OCI-LY1 (cell line): ENCODE measurements around the gene CLRN1.

ENCODE experiments used
- H2AFZ ChIP-seq: fragments of 200-600 bp; sonication (generic), shearing (Covaris generic); 2 replicates; pipeline ENCODE4 v1.6.0; 2014; ENCODE audit warnings: antibody characterized with exemption, mild to moderate bottlenecking, low read length
- H3F3A ChIP-seq: fragments of 200-600 bp; sonication (generic), shearing (Covaris generic); 2 replicates; pipeline ENCODE4 v1.6.0; 2014; ENCODE audit warnings: mild to moderate bottlenecking, antibody characterized with exemption, low read length, moderate library complexity; ENCODE audit not compliant: insufficient read depth
- H3K27ac ChIP-seq: fragments of 200-600 bp; sonication (generic); 2 replicates; pipeline ENCODE4 v1.5.1; 2014; ENCODE audit warnings: low read length, mixed run types, mild to moderate bottlenecking, low read depth; ENCODE audit not compliant: poor library complexity, severe bottlenecking
- H3K27me3 ChIP-seq: fragments of 200-600 bp; sonication (generic); 2 replicates; pipeline ENCODE4 v1.6.0; 2014; ENCODE audit warnings: antibody characterized with exemption, mild to moderate bottlenecking, low read length, moderate library complexity; ENCODE audit not compliant: insufficient read depth
- H3K36me3 ChIP-seq: fragments of 200-600 bp; sonication (generic); 2 replicates; pipeline ENCODE4 v1.6.1; 2014; ENCODE audit warnings: mild to moderate bottlenecking, antibody characterized with exemption, low read length, moderate library complexity, mixed read lengths; ENCODE audit not compliant: insufficient read depth
- H3K4me1 ChIP-seq: fragments of 200-600 bp; sonication (generic); 2 replicates; pipeline ENCODE4 v1.5.1; 2014; ENCODE audit warnings: mild to moderate bottlenecking, low read length, moderate library complexity; ENCODE audit not compliant: insufficient read depth, severe bottlenecking
- H3K4me2 ChIP-seq: fragments of 200-600 bp; sonication (generic), shearing (Covaris generic); 2 replicates; pipeline ENCODE4 v1.6.1; 2014; ENCODE audit warnings: low read length
- H3K4me3 ChIP-seq: fragments of 200-600 bp; sonication (generic); 2 replicates; pipeline ENCODE4 v1.5.1; 2014; ENCODE audit warnings: low read length, low read depth, mild to moderate bottlenecking, mixed read lengths; ENCODE audit not compliant: poor library complexity, severe bottlenecking
- H3K79me2 ChIP-seq: fragments of 200-600 bp; shearing (Covaris generic); 2 replicates; pipeline ENCODE4 v1.6.1; 2016; ENCODE audit warnings: mixed run types, low read length, mixed read lengths; ENCODE audit not compliant: insufficient read depth
- H3K9ac ChIP-seq: fragments of 200-600 bp; sonication (generic), shearing (Covaris generic); 2 replicates; pipeline ENCODE4 v1.6.1; 2014; ENCODE audit warnings: mild to moderate bottlenecking, low read length, mixed read lengths
- H3K9me2 ChIP-seq: fragments of 200-600 bp; sonication (generic), shearing (Covaris generic); 2 replicates; pipeline ENCODE4 v1.6.1; 2014; ENCODE audit warnings: low read depth, mild to moderate bottlenecking, low read length, mixed read lengths
- H3K9me3 ChIP-seq: fragments of 200-600 bp; shearing (Covaris generic); 2 replicates; pipeline ENCODE4 v1.6.1; 2014; ENCODE audit warnings: low read length, mixed read lengths
- H4K20me1 ChIP-seq: fragments of 200-600 bp; sonication (generic), shearing (Covaris generic); 2 replicates; pipeline ENCODE4 v1.6.0; 2016; ENCODE audit warnings: mild to moderate bottlenecking, low read length; ENCODE audit not compliant: insufficient read depth
- EZH2 ChIP-seq: fragments of 200-600 bp; sonication (generic), shearing (Covaris generic); IDR thresholded peaks from 2 replicates; pipeline ENCODE4 v1.8.0; 2017; ENCODE audit warnings: borderline replicate concordance, mixed run types, mild to moderate bottlenecking, antibody characterized with exemption, low read length, moderate library complexity, mixed read lengths
- TF ChIP-seq, protein P1 (sequence below): fragments of 200-600 bp; sonication (generic), shearing (Covaris generic); IDR thresholded peaks from 2 replicates; pipeline ENCODE4 v1.5.1; 2017; ENCODE audit warnings: mild to moderate bottlenecking, antibody characterized with exemption, low read length, moderate library complexity, mixed read lengths

The CLRN1 gene

DNA sequence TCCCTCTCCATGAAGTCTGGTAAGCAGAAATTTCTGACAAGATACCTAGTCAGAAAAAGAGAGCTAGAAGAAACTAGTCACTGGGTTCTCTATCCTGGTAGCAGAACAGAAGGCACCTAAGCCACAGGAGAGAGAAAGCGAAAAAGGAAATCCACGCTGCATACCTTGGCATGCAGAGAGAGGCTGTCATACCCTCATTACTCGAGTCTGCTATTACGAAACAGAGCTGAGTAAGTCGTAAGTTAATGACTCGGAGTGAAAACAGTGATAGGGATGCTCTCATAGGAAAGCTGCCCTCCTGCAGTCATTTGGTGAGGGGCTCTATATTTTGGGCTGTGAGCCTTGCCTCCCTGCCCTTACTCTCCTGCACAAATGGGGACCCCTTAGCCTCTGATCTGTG is 16.2 kb downstream of the CLRN1 start:
- Histone ChIP-seq H4K20me1 (no peaks in the 10 kb centered on the region), H3K4me2 (no peak overlapping the region)

DNA sequence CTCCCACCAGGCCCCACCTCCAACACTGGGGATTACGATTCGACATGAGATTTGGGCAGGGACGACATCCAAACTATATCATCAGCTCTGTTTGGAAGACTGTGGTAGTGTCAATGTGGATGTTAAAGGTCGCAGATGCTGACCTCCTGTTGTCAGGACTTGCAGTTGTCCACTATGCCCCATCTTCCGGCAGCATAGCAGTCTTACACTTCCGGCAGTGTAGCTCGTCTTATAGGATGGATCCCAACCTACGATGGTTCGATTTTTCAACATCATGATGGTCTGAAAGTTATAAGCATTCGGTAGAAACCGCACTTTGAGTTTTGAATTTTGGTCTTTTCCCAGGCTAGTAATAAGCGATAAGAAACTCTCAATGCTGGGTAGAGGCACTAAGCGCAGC is 20.6 kb downstream of the CLRN1 start:
- H3F3A ChIP-seq: no peaks in the 10 kb centered on the region
- H3K9me2 ChIP-seq: no peaks in the 10 kb centered on the region
- H3K79me2 ChIP-seq: no peaks in the 10 kb centered on the region
- no peaks in the 10 kb centered on the region for H3K4me1 ChIP-seq
- H2AFZ ChIP-seq: no peak overlapping the region
- H3K27ac ChIP-seq: no peak overlapping the region
- no peak overlapping the region for H3K4me2 ChIP-seq
- no peaks in the 10 kb centered on the region for H4K20me1 ChIP-seq
- TF ChIP-seq, protein P1, sequence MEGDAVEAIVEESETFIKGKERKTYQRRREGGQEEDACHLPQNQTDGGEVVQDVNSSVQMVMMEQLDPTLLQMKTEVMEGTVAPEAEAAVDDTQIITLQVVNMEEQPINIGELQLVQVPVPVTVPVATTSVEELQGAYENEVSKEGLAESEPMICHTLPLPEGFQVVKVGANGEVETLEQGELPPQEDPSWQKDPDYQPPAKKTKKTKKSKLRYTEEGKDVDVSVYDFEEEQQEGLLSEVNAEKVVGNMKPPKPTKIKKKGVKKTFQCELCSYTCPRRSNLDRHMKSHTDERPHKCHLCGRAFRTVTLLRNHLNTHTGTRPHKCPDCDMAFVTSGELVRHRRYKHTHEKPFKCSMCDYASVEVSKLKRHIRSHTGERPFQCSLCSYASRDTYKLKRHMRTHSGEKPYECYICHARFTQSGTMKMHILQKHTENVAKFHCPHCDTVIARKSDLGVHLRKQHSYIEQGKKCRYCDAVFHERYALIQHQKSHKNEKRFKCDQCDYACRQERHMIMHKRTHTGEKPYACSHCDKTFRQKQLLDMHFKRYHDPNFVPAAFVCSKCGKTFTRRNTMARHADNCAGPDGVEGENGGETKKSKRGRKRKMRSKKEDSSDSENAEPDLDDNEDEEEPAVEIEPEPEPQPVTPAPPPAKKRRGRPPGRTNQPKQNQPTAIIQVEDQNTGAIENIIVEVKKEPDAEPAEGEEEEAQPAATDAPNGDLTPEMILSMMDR: no peak
- TF ChIP-seq EZH2: no peak
- no peaks in the 10 kb centered on the region for H3K36me3 ChIP-seq
- no peak overlapping the region for H3K4me3 ChIP-seq
- H3K27me3 ChIP-seq: no peaks in the 10 kb centered on the region
- H3K9me3 ChIP-seq: no peaks in the 10 kb centered on the region
- H3K9ac ChIP-seq: no peak overlapping the region

More for the DNA sequence above, 16.2 kb downstream of the CLRN1 start:
- Histone ChIP-seq H3K9ac (no peak overlapping the region), H2AFZ (no peak overlapping the region), H3K9me3 (no peaks in the 10 kb centered on the region), H3K9me2 (no peaks in the 10 kb centered on the region), H3K27me3 (peaks cover 9% of the 10 kb centered on the region; the same call in 1 of the 2 replicates), H3K36me3 (no peaks in the 10 kb centered on the region), H3K4me3 (no peak overlapping the region), H3K79me2 (no peaks in the 10 kb centered on the region), H3K4me1 (no peaks in the 10 kb centered on the region), H3F3A (no peaks in the 10 kb centered on the region), H3K27ac (no peak overlapping the region)
- TF ChIP-seq, protein P1: no peak
- no peak for TF ChIP-seq EZH2

DNA sequence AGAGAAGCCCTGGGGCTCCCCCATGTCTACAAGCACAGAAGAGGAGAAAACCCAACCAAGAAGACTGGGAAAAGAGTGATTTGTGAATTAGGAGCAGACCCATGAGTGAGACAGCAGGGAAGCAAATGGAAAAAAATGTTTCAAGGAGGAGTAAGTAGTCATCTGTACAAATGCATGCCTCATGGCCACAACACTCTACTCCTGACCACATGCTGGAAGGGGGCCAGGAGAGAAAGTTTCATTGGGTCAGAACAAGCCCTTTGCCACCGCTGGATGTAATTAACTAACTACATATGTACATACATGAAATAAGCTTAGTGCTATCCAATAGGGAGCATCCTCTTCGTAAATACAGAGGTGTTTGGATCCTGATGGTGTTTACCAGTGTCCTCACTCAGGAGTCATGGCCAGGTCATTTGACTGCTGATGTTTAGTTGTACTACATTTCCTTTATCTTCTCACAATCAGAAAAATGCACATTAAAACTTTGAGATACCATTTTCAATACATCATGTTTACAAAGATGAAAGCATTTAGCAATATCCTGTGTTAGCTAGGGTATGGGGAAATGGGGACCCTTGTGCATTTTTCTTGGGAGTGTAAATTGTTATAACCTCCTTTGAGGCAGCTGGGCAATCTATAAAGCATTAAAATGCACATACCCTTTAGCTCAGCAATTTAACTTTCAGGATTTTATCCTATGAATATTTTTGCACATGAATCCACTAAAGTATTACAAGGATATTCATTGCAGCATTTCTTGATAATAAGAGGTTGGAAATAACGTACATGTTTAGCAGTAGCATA is 27.1 kb downstream of the CLRN1 start:
- Histone ChIP-seq H3K27me3 (no peaks in the 10 kb centered on the region), H2AFZ (no peak overlapping the region), H3K9me2 (no peaks in the 10 kb centered on the region), H3K4me1 (no peaks in the 10 kb centered on the region), H3K79me2 (no peaks in the 10 kb centered on the region), H3K9ac (no peak overlapping the region), H3F3A (no peaks in the 10 kb centered on the region), H3K4me2 (no peak overlapping the region), H3K4me3 (no peak overlapping the region), H3K36me3 (no peaks in the 10 kb centered on the region), H3K9me3 (no peaks in the 10 kb centered on the region), H3K27ac (no peak overlapping the region), H4K20me1 (no peaks in the 10 kb centered on the region)
- TF ChIP-seq, protein P1: no peak
- no peak for TF ChIP-seq EZH2
